ENCODE measurements around the gene PRKAR1B.

PRKAR1B gene

DNA sequence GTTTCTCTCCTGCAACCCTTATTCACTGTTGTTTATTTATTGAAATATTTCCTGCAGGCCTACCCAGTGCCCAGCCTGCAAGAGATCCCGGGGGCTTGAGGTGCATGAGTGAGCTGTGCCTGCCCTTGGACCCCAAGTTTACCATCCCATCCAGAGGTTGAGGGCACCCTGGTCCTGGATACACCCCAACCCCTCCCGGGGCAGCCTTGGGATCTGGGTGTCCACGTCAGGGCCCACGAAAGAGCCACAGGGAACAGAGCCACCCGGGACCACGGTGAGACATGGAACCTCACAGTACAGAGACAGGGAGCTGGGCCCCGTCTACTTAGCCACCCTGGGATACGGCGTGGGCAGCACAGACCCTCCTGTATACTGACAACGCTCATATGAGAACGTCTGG lies 178.7 kb downstream of the PRKAR1B start:
- no peak for DNase-seq (ENCODE audit: extremely low read depth in 1 of 2, low read depth in 1 of 2)

GRCh38 chr7:545470-545869 lies 181.6 kb downstream of the PRKAR1B start:
- DNase-seq (ENCODE audit: extremely low read depth in 1 of 2, low read depth in 1 of 2), result no peak

DNA sequence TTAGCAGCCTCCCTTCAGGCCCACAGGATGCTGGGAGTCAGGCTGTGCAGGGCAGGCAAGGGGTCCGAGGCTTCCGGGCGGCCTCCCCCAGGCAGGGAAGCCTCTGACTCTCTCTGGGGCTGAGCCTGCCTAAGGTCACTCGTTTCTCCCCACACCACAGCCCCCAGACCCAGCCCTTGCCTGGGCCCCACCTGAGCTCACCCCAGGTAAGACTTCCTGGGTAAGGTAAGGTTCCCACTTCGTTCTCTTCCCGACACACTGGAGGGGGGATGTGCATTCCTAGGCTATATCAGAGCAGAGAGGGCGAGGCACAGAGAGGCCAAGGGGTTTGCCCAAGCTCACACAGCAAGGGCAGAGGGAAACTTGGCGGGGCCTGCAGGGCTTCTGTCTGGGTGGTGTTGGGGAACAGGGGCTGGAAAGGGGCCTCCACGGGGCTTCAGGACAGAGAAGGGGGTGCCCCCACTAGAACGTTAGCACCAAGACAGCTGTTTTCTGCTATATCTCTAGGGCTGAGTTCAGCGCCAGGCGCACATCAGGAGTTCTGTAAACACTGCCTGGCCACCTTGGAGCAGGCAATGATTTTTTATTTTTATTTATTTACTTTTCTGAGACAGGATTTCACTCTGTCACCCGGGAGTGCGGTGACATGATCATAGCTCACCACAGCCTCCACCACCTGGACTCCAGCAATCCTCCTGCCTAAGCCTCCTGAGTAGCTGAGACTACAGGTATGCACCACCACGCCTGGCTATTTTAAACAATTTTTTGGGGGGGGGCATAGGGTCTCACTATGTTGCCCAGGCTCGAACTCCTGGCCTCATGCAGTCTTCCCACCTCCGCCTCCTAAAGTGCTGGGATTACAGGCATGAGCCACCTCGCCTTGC lies 182.5 kb downstream of the PRKAR1B start:
- no peak for DNase-seq (ENCODE audit: extremely low read depth in 1 of 2, low read depth in 1 of 2)

GRCh38 chr7:543501-544337 lies 183.4 kb downstream of the PRKAR1B start:
- DNase-seq (ENCODE audit: extremely low read depth in 1 of 2, low read depth in 1 of 2), result no peak

- DNase-seq (ENCODE audit: extremely low read depth in 1 of 2, low read depth in 1 of 2), result no peak
Observed at GRCh38 chr7:542713-543500, 184.2 kb downstream of the PRKAR1B start.

DNA sequence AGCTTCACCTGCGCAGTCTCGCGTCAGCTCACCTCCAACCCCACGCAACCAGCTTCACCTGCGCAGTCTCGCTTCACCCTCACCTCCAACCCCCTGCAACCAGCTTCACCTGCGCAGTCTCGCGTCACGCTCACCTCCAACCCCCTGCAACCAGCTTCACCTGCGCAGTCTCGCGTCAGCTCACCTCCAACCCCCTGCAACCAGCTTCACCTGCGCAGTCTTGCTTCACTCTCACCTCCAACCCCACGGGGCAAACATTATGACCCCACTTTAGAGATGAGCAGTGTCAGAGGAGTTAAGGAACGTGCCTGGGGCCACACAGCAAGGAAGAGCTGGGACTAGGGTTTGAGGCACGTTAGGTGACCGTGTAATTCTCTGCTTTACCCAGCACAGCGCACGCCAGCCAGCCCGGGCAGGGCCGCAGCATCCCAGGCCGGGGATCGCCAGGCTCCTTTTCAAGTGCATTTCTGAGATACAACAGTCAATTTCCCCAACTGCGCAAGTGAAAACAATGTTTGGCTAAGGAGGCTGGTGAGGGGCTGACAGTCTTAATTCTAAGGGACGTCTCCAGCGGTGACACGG lies 184.9 kb downstream of the PRKAR1B start:
- no peak for DNase-seq (ENCODE audit: extremely low read depth in 1 of 2, low read depth in 1 of 2)

DNA sequence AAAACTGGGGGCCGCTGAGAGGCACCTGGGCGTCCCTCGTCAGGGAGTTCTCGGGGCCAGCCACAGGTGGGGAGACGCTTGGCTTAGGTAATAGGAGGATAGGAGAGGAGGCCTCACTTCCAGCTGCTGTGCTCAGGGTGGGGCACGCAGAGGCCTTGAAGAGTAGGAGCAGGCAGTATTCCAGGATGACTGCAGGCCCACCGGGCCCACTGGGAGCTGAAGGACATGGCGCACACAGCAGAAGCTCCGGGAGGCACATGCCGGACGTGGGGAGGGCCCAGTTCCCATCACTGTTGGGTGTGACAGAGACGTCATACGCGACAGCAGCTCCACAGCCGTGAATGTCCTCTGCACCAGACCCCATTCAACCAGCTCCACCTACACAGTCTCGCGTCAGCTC lies 185.4 kb downstream of the PRKAR1B start:
- no peak for DNase-seq (ENCODE audit: extremely low read depth in 1 of 2, low read depth in 1 of 2)

DNA sequence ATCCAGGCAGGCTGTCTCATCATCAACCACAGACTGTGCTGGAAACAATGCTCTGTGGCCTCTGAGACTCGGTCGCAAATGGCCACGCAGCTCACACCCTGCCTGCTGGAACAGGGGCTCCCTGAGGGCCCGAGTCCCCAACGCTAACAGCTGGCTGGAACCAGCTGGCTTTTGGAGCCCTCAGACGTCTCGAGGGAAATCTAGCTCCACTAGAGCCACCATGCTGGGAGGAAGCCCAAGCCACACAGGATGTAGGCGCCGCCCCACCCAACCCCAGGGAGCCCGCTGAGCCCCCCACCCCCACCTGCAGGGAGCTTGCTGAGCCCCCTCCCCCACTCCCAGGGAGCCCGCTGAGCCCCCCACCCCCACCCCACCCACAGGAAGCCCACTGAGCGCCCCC lies 186.1 kb downstream of the PRKAR1B start:
- DNase-seq (ENCODE audit: extremely low read depth in 1 of 2, low read depth in 1 of 2), result no peak

GRCh38 chr7:540579-540978 lies 186.5 kb downstream of the PRKAR1B start:
- DNase-seq (ENCODE audit: extremely low read depth in 1 of 2, low read depth in 1 of 2), result no peak

GRCh38 chr7:539731-540411 lies 187.2 kb downstream of the PRKAR1B start:
- no peak for DNase-seq (ENCODE audit: extremely low read depth in 1 of 2, low read depth in 1 of 2)

DNA sequence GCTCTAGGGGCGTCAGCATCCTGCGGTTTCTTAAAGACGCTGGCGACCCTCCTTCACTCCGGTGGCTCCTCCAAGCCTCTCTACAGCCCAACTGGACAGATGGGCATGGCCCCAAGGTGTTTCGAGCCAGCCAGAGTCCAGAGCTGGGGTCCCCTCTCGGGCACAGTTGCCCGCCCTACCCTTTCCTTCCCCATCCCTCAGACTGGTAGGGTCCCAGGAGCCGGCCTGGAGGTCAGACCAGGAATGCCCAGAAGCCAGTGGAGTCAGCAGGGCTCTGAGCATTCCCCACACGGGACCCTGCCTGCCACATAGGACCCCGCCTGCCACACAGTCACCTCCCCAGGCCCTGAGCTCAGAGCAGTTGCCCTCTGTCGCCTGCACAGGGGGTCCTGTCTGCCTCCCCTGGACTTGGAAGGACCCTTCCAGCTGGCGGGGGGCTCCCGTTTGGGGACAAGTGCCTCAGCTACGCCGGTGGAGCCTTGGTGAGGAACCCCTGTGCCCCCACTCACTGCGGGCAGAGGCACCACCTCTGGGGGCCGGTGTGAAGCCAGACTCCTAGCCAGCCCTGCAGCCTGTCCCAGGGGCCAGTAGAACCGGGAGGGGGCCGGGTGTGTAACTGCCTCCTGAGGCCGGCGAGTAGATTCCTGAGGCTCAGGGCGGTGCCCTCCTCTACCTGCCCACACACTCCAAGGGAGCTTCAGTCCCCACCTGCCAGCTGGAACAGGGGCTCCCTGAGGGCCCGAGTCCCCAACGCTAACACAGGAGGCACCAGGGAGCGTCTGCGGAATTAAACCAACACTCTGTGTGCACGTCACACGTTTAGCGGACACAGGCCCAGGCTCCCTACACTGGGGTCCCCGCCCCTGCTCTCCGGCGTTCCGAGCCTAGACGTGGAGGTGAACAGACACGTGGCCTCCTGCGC lies 188.1 kb downstream of the PRKAR1B start:
- DNase-seq (ENCODE audit: extremely low read depth in 1 of 2, low read depth in 1 of 2), result no peak

DNA sequence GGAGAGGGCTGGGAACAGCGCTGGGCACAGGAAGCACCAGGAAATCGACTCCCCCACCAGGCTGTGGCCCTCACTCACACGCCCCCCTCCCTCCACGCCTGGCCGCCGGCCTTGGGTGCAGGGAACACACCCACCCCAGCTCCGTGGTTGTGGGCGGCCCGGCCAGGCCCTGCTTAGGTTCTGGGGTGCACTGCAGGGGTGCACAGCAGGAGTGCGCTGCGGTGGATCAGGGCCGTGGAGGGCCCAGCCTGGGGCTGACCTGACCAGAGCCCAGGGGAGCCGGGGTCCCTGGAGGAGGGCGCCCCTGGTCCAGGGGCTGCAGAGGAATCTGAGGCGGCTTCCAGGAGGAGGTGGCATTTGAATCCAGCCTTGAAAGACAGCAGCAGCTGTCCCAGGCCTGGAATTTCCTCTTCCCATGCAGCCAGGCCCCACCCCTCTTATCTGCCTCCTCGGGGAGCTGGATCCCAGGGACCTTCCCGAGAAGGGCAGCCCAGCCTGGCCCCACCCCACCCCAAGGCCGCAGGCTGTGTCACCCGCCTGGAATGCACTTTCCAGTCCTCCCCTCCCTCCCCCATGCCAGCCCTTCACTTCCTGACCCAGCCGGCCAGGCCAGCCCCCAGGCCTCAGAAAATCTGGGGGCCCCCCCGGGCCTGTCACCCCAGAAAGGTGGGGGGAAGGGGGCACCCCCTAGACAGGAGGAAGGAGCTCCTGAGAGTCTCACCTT lies 189.0 kb downstream of the PRKAR1B start:
- no peak for DNase-seq (ENCODE audit: extremely low read depth in 1 of 2, low read depth in 1 of 2)

DNA sequence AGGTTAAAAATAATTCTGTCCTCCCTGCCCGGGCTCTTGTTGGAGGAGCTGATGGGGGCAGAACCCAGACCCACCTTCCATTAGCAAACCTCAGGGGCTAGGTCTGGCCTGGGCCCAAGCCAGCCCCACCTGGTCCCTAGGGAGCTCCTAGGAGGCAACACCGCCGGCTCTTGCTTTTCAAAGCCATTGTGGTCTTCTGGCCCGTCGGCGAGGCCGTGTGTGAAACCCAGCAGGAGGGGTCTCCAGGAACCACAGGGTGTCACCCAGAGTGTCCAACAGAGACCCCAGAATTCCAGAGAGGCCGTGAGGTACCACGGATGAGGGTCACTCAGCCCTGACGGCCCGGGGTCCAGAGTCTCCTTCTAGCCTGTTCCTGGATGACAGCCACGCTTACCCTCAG lies 190.8 kb downstream of the PRKAR1B start:
- no peak for DNase-seq (ENCODE audit: extremely low read depth in 1 of 2, low read depth in 1 of 2)

GRCh38 chr7:534959-535358 lies 192.1 kb downstream of the PRKAR1B start:
- DNase-seq (ENCODE audit: extremely low read depth in 1 of 2, low read depth in 1 of 2), result no peak

DNA sequence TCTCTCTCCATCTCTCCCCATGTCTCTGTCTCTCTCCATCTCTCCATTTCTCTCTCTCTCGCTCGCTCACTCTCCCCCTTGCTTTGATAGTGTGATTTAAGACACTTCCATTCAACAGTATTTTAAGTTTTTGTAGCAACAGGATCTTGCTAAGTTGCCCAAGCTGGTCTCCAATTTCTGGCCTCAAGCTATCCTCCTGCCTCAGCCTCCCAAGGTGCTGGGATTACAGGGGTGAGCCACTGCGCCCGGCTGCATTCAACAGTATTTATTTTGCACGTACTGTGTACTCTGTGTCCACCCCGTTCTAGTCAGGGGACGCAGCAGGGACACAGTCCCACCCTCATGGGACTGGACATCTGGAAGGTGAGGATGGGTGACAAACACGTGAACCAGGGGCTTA lies 193.0 kb downstream of the PRKAR1B start:
- DNase-seq (ENCODE audit: extremely low read depth in 1 of 2, low read depth in 1 of 2), result no peak

GRCh38 chr7:533266-533665 lies 193.8 kb downstream of the PRKAR1B start:
- no peak for DNase-seq (ENCODE audit: extremely low read depth in 1 of 2, low read depth in 1 of 2)

- DNase-seq (ENCODE audit: extremely low read depth in 1 of 2, low read depth in 1 of 2), result no peak
Observed at GRCh38 chr7:532379-533143, 194.5 kb downstream of the PRKAR1B start.

- no peak for DNase-seq (ENCODE audit: extremely low read depth in 1 of 2, low read depth in 1 of 2)
Observed at GRCh38 chr7:531777-532176, 195.3 kb downstream of the PRKAR1B start.

Measured in activated CD8-positive, alpha-beta memory T cell treated with anti-CD3 and anti-CD28 coated beads for 1 hour (primary cell).